Measurements from ENCODE around the gene CYP21A2. TPM values are rescaled to one million over a fixed set of nuclear protein-coding genes. Genes with fewer than 3 reads are reported as not detected.
A peak's percentile ranks its signal among the peaks of the same experiment; 100 is the strongest.
"Not testable (repeated sequence)": the region's sequence is repeated elsewhere in the genome, so short reads cannot be mapped to it uniquely, and the experiment has no call there.

The CYP21A2 gene
- total RNA-seq, 2 experiments from 2014 or later, result 0.15 TPM; not detected in 1

DNA sequence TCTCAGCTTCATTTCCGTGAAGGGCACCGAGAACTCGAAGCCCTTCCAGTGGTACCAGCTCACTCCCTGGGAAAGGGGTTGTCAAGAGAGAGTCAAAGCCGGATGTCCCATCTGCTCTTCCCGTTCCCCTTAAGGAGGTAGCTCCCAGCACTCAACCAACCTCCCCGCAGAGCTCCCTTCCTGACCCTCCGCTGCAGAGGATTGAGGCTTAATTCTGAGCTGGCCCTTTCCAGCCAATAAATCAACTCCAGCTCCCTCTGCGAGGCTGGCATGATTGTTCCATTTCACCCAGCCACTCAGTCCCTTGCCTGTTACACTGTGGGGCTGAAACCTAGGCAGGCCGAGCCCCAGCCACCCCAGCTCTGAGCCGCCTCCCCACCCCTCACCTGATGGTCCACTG is 3.2 kb downstream of the CYP21A2 start:
- CTCF ChIA-PET; H3K27ac Mint-ChIP-seq; H3K36me3 Mint-ChIP-seq; ATAC-seq; H3K4me3 Mint-ChIP-seq; DNase-seq; H3K27me3 Mint-ChIP-seq; H3K9me3 Mint-ChIP-seq (ENCODE audit: low read depth); H3K4me1 Mint-ChIP-seq: not testable (repeated sequence)

DNA sequence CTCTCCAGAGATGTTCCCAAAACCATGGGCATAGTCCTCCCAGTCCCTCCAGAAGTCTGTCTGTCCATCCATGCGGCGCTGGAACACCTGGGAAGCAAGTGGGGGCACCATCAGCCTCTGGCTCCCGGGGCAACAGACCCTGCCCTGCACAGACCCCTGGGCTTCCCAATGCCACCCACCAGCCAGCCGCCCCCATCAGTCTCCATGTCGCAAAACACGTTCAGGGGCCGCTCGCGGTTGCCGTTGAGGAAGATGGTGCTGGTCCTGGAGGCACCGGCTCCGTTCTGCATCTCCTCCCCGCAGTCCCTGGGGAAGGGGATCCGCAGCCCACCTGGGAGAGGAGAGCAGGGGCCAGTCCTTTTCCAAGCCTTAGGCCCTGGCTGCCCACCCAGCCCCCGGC is 4.1 kb downstream of the CYP21A2 start:
- H3K9me3 Mint-ChIP-seq (ENCODE audit: low read depth); H3K4me3 Mint-ChIP-seq; CTCF ChIA-PET; H3K27ac Mint-ChIP-seq; ATAC-seq; H3K4me1 Mint-ChIP-seq; H3K36me3 Mint-ChIP-seq; H3K27me3 Mint-ChIP-seq; DNase-seq: not testable (repeated sequence)

- H3K4me3 Mint-ChIP-seq; DNase-seq; H3K27ac Mint-ChIP-seq; H3K27me3 Mint-ChIP-seq; CTCF ChIA-PET; H3K36me3 Mint-ChIP-seq; H3K4me1 Mint-ChIP-seq; H3K9me3 Mint-ChIP-seq (ENCODE audit: low read depth); ATAC-seq: not testable (repeated sequence)
These were observed 5.6 kb downstream of the CYP21A2 start for GRCh38 chr6:32043589-32044380.

- H3K4me3 Mint-ChIP-seq; ATAC-seq; H3K36me3 Mint-ChIP-seq; H3K27ac Mint-ChIP-seq; DNase-seq; CTCF ChIA-PET; H3K27me3 Mint-ChIP-seq; H3K4me1 Mint-ChIP-seq; H3K9me3 Mint-ChIP-seq (ENCODE audit: low read depth): not testable (repeated sequence)
These were observed 6.7 kb downstream of the CYP21A2 start for GRCh38 chr6:32044916-32045315.

DNA sequence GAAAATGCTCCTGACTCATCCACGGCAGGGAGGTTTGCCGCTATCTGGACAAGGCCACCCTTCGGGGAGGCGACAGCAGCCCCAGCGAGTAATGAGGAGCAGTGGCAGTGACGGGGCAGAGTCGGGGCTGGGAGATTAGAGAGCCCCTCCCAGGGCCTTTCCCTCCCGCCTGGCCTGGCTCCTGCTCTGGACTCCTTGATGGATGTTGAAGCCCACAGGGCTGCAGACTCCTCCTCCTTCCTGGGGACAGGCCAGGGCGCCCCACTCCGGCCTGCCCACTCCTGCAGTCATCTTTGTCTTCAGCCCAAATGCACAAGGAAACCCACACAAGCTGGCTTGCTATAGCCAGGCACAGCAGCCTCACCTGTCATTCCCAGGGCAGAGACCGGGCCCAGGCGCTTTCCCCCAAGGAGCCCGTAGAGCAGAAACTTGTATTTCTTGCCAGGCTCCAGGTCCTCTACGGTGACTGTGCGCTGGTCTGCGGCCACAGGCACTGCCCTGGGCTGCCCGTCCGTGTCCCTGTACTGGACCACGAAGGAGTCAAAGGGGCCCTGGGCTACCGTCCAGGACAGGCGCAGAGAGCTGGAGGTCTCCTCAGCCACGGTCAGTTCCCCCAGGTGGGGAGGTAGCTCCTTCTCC is 7.7 kb downstream of the CYP21A2 start:
- Mint-ChIP-seq H3K27me3 (peaks cover 2% of the 10 kb centered on the region), H3K4me3 (no peak overlapping the region), H3K36me3 (no peaks in the 10 kb centered on the region), H3K9me3 (ENCODE audit: low read depth) (no peaks in the 10 kb centered on the region), H3K4me1 (no peaks in the 10 kb centered on the region), H3K27ac (no peak overlapping the region)
- CTCF ChIA-PET, result interaction anchor here (0.8 to 1.9 kb wide), 2 partner anchors 47 to 96 kb away, joined by 3 to 4 read pairs; no protein-coding TSS in a partner anchor
- no peak for DNase-seq
- no peak for ATAC-seq

DNA sequence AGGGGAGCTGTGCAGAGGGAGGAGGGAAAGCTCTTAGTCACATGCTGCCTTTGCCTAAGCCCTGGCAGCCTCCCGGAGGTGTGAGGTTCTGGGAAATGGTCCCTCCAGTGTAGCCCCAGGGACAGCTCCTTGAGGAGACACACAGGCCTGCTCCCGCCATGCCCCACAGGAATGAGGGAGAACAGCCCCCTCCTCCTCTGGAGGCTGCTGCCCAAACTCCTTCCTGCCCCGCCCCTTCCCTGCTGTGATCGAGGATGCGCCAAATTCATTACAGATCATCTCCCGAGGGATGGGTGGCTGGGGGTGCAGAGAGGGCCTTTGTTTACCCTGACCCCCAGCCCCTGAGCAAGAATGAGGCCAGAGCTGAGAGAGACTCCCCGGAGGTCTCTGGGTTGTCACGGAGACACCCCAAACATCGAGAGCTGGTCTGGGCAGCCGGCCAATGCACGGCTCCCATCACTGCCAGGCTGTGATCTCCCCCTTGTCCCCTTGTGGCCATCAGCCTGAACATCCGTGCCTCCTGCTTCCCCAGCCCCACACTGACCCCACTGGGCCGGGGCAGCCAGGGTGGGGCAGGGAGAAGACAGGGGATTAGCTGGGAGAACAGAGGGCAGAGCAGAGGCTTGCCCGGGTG is 8.4 kb downstream of the CYP21A2 start:
- Mint-ChIP-seq H3K4me1 (no peaks in the 10 kb centered on the region), H3K36me3 (no peaks in the 10 kb centered on the region), H3K9me3 (ENCODE audit: low read depth) (no peaks in the 10 kb centered on the region), H3K4me3 (no peak overlapping the region), H3K27ac (no peak overlapping the region), H3K27me3 (peaks cover 3% of the 10 kb centered on the region)
- DNase-seq, result no peak
- ATAC-seq, result no peak
- CTCF ChIA-PET, result interaction anchor here (0.8 to 1.9 kb wide), 3 partner anchors 32 to 95 kb away, joined by 3 to 4 read pairs (median 4); no protein-coding TSS in a partner anchor

DNA sequence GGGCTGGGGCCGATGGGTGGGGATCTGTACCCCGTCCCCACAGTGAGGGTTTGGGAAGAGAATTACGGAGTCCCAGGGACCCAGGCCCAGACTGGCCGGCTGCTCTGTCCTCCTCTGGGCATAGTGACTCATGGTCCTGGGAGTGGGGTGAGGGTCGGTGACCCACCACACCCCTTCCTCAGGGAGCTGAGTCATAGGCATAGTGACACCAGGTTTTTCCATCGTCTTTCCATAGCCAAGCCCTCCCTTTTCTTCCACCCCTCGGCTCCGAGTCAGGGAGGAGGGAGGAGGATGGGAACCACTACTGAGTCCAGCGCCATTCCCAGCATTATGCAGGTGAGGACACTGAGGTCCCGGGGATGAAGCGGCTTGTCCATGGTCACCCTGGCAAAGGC is 8.9 kb downstream of the CYP21A2 start:
- CTCF ChIA-PET, result interaction anchor here (1.1 to 1.9 kb wide), 5 partner anchors 22 to 201 kb away, joined by 3 to 5 read pairs (median 4); no protein-coding TSS in a partner anchor
- Mint-ChIP-seq H3K27ac (no peak overlapping the region), H3K9me3 (ENCODE audit: low read depth) (no peaks in the 10 kb centered on the region), H3K36me3 (no peaks in the 10 kb centered on the region), H3K27me3 (peaks cover 6% of the 10 kb centered on the region), H3K4me1 (no peaks in the 10 kb centered on the region), H3K4me3 (no peak overlapping the region)
- DNase-seq (no peak), ATAC-seq (no peak)

GRCh38 chr6:32047539-32047854 is 9.3 kb downstream of the CYP21A2 start:
- H3K27me3 Mint-ChIP-seq, result peaks cover 6% of the 10 kb centered on the region
- H3K36me3 Mint-ChIP-seq, result no peaks in the 10 kb centered on the region
- ATAC-seq, result no peak
- no peak overlapping the region for H3K4me3 Mint-ChIP-seq
- no peaks in the 10 kb centered on the region for H3K4me1 Mint-ChIP-seq
- no peaks in the 10 kb centered on the region for H3K9me3 Mint-ChIP-seq (ENCODE audit: low read depth)
- CTCF ChIA-PET, result interaction anchor here (0.9 to 1.9 kb wide), 6 partner anchors 21 to 201 kb away, joined by 3 to 5 read pairs (median 4); no protein-coding TSS in a partner anchor
- H3K27ac Mint-ChIP-seq, result no peak overlapping the region
- DNase-seq, result no peak

GRCh38 chr6:32047855-32048766 is 9.9 kb downstream of the CYP21A2 start:
- Mint-ChIP-seq H3K36me3 (no peaks in the 10 kb centered on the region), H3K4me3 (no peak overlapping the region), H3K27me3 (peaks cover 6% of the 10 kb centered on the region), H3K4me1 (no peaks in the 10 kb centered on the region), H3K27ac (no peak overlapping the region), H3K9me3 (ENCODE audit: low read depth) (no peaks in the 10 kb centered on the region)
- DNase-seq, result peak; percentile 67
- peak; percentile 81 for ATAC-seq
- CTCF ChIA-PET, result interaction anchor here (0.9 to 1.9 kb wide), 7 partner anchors 21 to 200 kb away, joined by 3 to 5 read pairs (median 3); no protein-coding TSS in a partner anchor

DNA sequence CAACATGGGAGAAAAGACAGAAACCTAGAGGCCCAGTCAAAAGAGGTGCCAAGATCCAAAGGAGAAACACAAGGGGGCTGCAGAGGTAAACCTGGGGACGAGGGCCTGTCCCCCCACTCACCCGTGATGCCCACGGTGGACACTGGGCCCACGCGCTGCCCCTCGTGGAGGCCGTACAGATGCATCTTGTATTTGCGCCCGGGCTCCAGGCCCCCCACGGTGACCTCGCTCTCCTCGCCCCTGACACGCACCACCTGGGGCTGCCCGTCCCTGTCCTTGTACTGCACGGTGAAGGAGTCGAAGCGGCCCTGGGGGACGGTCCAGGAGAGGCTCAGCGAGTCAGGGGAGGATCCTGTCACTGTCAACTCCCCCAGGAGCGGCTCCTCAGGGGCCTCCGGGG is 10.9 kb downstream of the CYP21A2 start:
- CTCF ChIA-PET, result interaction anchor here (1.1 kb wide), 1 partner anchor 97 kb away, joined by 3 read pairs; no protein-coding TSS in a partner anchor
- H3K9me3 Mint-ChIP-seq (ENCODE audit: low read depth); DNase-seq; H3K4me3 Mint-ChIP-seq; ATAC-seq; H3K27me3 Mint-ChIP-seq; H3K36me3 Mint-ChIP-seq; H3K27ac Mint-ChIP-seq; H3K4me1 Mint-ChIP-seq: not testable (repeated sequence)

DNA sequence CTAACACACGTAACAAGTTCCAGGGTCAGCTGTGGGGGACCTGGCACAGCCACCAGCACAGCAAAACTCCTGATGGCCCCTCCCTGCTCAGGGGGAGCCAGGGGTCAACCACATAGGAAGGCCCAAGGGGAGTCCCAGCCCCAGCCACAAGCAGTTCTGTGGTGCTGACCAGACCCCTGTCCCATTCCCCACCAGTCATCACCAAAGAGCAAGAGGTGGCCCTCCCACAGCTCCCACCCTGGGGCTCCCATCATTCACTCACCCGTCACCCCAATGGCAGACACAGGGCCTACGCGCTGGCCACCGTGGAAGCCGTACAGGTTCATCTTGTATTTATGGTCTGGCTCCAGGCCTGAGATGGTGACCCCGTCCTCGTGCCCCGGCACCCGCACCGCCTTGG is 11.5 kb downstream of the CYP21A2 start:
- CTCF ChIA-PET; H3K9me3 Mint-ChIP-seq (ENCODE audit: low read depth); ATAC-seq; H3K4me1 Mint-ChIP-seq; H3K27me3 Mint-ChIP-seq; H3K36me3 Mint-ChIP-seq; H3K4me3 Mint-ChIP-seq; DNase-seq; H3K27ac Mint-ChIP-seq: not testable (repeated sequence)

DNA sequence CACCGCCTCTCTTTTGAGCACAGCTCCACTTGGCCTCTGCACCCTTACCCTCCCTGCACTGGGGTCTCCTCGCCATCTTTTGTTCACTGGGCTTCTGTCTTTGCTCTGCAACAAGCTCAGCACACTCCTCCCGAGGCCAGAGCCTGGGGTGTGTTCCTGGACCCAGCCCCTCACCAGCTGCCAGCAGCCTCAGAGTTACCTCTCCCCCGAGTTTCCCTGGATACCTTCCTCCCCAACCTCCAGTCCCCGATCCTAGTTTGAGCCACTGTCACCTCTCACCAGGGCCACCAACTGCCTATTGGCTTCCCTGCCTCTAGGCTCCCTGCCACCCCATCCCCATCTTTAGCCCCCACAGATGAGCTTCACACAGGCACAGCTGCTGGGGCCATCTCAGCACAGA is 12.3 kb downstream of the CYP21A2 start:
- Mint-ChIP-seq H3K4me3 (no peak overlapping the region), H3K9me3 (ENCODE audit: low read depth) (no peaks in the 10 kb centered on the region), H3K27me3 (peaks cover 6% of the 10 kb centered on the region), H3K27ac (no peak overlapping the region), H3K36me3 (no peaks in the 10 kb centered on the region), H3K4me1 (no peaks in the 10 kb centered on the region)
- CTCF ChIA-PET, result no interaction called here
- ATAC-seq (no peak), DNase-seq (no peak)

GRCh38 chr6:32052626-32053025 is 14.4 kb downstream of the CYP21A2 start:
- DNase-seq; H3K27ac Mint-ChIP-seq; CTCF ChIA-PET; H3K27me3 Mint-ChIP-seq; H3K4me1 Mint-ChIP-seq; H3K36me3 Mint-ChIP-seq; ATAC-seq; H3K9me3 Mint-ChIP-seq (ENCODE audit: low read depth); H3K4me3 Mint-ChIP-seq: not testable (repeated sequence)
